A549 (cell line): ENCODE data around the gene BANP. TPM values are rescaled to one million over a fixed set of nuclear protein-coding genes. Genes with fewer than 3 reads are reported as not detected.
"Not testable (repeated sequence)": the region's sequence is repeated elsewhere in the genome, so short reads cannot be mapped to it uniquely, and the experiment has no call there.

Source experiments
- ATAC-seq, 2 experiments: fragments of 200-7000 bp in 1 of 2; fragments of >200 bp in 1 of 2; cut with Nextera tagmentation in 1 of 2; cut with Tn5 transposase in 1 of 2; 3 replicates each; pipeline versions ENCODE4 v1.8.0 to v1.9.1; 2018 to 2020; ENCODE audit warnings: mild to moderate bottlenecking in 1 of 2, moderate library complexity in 1 of 2
- CTCF ChIA-PET: fragments of 300-600 bp; sonication (Branson Sonifier 250); formaldehyde crosslinking; extraction: SDS; loops from one replicate; lab custom pipeline; 2021; ENCODE audit warnings: antibody characterized with exemption, inconsistent platforms; lab: Yijun Ruan, JAX
- POLR2A ChIA-PET: fragments of 350-600 bp; formaldehyde crosslinking; extraction: SDS; loops from one replicate; lab custom pipeline; 2021; ENCODE audit warnings: antibody characterized with exemption, inconsistent platforms; lab: Yijun Ruan, JAX
- DNase-seq, 2 experiments: peaks; one replicate each; pipeline versions ENCODE4 v3.0.0 to v3.0.0-alpha.2; 2011 to 2016; ENCODE audit warnings: low read depth in 1 of 2, low spot score in 1 of 2
- FAIRE-seq: peaks from 2 replicates; lab custom pipeline; 2011; peaks lifted over from hg19 to GRCh38; lab: Jason Lieb, UNC
- H3K27ac ChIP-seq, 2 experiments: fragments of >200 bp; sonication (Bioruptor Twin); formaldehyde crosslinking; 3 replicates each; pipeline ENCODE4 v1.5.1; 2016 to 2017
- H3K4me1 ChIP-seq: fragments of >200 bp; sonication (Bioruptor Twin); formaldehyde crosslinking; 3 replicates; pipeline ENCODE4 v1.6.1; 2016
- H3K4me2 ChIP-seq: fragments of >200 bp; sonication (Bioruptor Twin); formaldehyde crosslinking; 3 replicates; pipeline ENCODE4 v1.6.1; 2016
- H3K4me3 ChIP-seq: fragments of >200 bp; sonication (Bioruptor Twin); formaldehyde crosslinking; 3 replicates; pipeline ENCODE4 v1.5.1; 2016
- H3K9me3 ChIP-seq: fragments of >200 bp; sonication (Bioruptor Twin); formaldehyde crosslinking; 3 replicates; pipeline ENCODE4 v1.6.1; 2016
- EHMT2 ChIP-seq: fragments of 200-600 bp; sonication (generic); IDR thresholded peaks from 2 replicates; pipeline ENCODE4 v1.6.1; 2016; ENCODE audit warnings: antibody characterized with exemption, low read depth, mild to moderate bottlenecking, moderate library complexity
- EP300 ChIP-seq, 2 experiments: fragments of >200 bp; sonication (Bioruptor Twin); formaldehyde crosslinking; IDR thresholded peaks; 2 replicates in 1 of 2; 3 replicates in 1 of 2; pipeline ENCODE4 v1.6.1; 2016 to 2017
- FOSB ChIP-seq: fragments of 250-450 bp; sonication (Bioruptor Pico); IDR thresholded peaks from 2 replicates; pipeline ENCODE4 v1.5.0; 2020; ENCODE audit warnings: mild to moderate bottlenecking, moderate library complexity
- GATA3 ChIP-seq: IDR thresholded peaks from 2 replicates; pipeline ENCODE4 v1.6.1; 2012; ENCODE audit warnings: borderline replicate concordance
- HOXB5 ChIP-seq: fragments of 250-450 bp; sonication (Bioruptor Pico); IDR thresholded peaks from 2 replicates; pipeline ENCODE4 v1.5.0; 2020; ENCODE audit warnings: mild to moderate bottlenecking, moderate library complexity
- JUNB ChIP-seq: fragments of >200 bp; sonication (Bioruptor Twin); formaldehyde crosslinking; IDR thresholded peaks from 2 replicates; pipeline ENCODE4 v1.6.1; 2016
- KDM1A ChIP-seq: fragments of 200-600 bp; sonication (generic); IDR thresholded peaks from 2 replicates; pipeline ENCODE4 v1.6.1; 2016; ENCODE audit warnings: low read depth, mild to moderate bottlenecking
- MYC ChIP-seq: IDR thresholded peaks from 2 replicates; pipeline ENCODE4 v1.6.1; 2012; ENCODE audit warnings: mild to moderate bottlenecking, inconsistent platforms, low read length, improper control_type of control experiment, borderline replicate concordance
- NFE2L2 ChIP-seq: fragments of 150-350 bp; conservative IDR thresholded peaks from 2 replicates; pipeline ENCODE4 v1.6.1; 2014; ENCODE audit warnings: low read length
- NR3C1 ChIP-seq: fragments of >200 bp; sonication (Bioruptor Twin); formaldehyde crosslinking; IDR thresholded peaks from 3 replicates; pipeline ENCODE4 v1.6.1; 2017
- SMC3 ChIP-seq: fragments of >200 bp; sonication (Bioruptor Twin); formaldehyde crosslinking; IDR thresholded peaks from 3 replicates; pipeline ENCODE4 v1.6.1; 2018; ENCODE audit warnings: inconsistent platforms
- TP53 ChIP-seq: fragments of 250-450 bp; sonication (Bioruptor Pico); IDR thresholded peaks from 2 replicates; pipeline ENCODE4 v1.5.0; 2021; ENCODE audit warnings: mild to moderate bottlenecking, moderate library complexity
- ZC3H11A ChIP-seq: fragments of 450-650 bp; IDR thresholded peaks from 2 replicates; pipeline ENCODE4 v1.6.1; 2014; ENCODE audit warnings: antibody characterized with exemption, mild to moderate bottlenecking
- ZSCAN20 ChIP-seq: fragments of 250-450 bp; sonication (Bioruptor Pico); IDR thresholded peaks from 2 replicates; pipeline ENCODE4 v1.8.0; 2022; ENCODE audit warnings: mild to moderate bottlenecking, moderate library complexity
- WGBS: methylation state at CpG from one replicate; pipeline ENCODE4 v1.1.6; 2017; ENCODE audit errors: missing lambda C conversion rate; 5-methylcytosine and 5-hydroxymethylcytosine counted together
- polyA plus RNA-seq, 4 experiments: library from polyadenylated mRNA; depleted of rRNA in 3 of 4; stranded (reverse); fragments of >200 nt; fragmentation: RNase III in 1 of 4; extraction: RNeasy Plus Mini Kit Qiagen cat#74134 plus additional on column Dnase treatment in 1 of 4; gene quantifications; 2 replicates in 3 of 4; 3 replicates in 1 of 4; pipeline ENCODE4 v1.2.3, GENCODE V29; 2011 to 2017
- TF ChIP-seq, protein P1 (sequence below): IDR thresholded peaks from 2 replicates; pipeline ENCODE4 v1.6.1; 2012
- TF ChIP-seq, protein P2 (sequence below): fragments of 450-650 bp; IDR thresholded peaks from 2 replicates; pipeline ENCODE4 v1.6.1; 2014; ENCODE audit warnings: antibody characterized with exemption
- TF ChIP-seq, protein P3 (sequence below): fragments of 250-450 bp; sonication (Bioruptor Pico); IDR thresholded peaks from 2 replicates; pipeline ENCODE4 v1.5.0; 2021; ENCODE audit warnings: mild to moderate bottlenecking, moderate library complexity, borderline replicate concordance
- TF ChIP-seq, protein P4 (sequence below): fragments of 150-350 bp; IDR thresholded peaks from 2 replicates; pipeline ENCODE4 v1.6.1; 2014; ENCODE audit warnings: low read depth, mild to moderate bottlenecking, low read length

BANP gene
- polyA plus RNA-seq, 2 of the 4 experiments (the other 2 are of a cell fraction): 17.1 to 17.2 TPM

DNA sequence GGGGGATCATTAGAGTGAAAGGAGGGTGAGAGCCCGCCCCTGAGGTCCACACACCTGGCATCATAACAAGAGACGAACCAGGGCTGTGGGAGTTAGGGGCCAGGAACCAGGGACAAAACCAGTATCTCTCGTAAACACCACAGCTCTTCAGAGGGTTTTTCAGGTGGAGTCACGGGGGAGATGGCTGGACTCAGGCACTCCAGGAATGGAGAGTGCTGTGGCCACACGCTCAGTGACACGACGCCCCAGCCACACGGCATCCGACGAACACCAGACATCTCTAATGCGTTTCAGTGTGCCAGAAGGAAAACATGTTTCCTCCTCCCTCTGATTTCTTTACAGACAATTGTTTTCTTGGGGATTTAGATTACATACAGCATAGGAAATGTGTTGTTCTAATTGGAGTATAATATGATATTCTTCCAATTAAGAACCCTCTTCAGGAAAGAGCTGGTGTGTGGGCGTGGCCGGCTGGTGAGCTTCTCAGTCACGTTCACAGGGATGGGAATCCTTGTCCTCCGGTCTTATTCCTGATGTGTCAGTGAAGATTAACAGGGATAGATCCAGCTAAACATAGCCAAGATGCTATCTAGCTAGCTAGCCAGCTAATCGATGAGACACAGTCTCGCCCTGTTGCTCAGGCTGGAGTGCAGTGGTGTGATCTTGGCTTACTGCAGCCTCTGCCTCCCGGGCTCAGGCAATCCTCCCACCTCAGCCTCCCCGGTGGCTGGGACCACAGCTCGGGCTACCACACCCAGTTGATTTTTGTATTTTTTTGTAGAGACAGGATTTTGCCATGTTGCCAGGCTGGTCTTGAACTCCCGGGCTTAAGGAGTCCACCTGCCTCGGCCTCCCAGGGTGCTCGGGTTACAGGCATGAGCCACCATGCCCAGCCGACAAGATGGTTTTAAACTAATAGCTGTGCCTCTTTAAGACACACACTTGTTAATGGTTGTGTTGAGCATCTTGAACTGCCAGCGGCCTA, 98.6 kb downstream of the BANP start (continued):
- TF ChIP-seq, protein P1, sequence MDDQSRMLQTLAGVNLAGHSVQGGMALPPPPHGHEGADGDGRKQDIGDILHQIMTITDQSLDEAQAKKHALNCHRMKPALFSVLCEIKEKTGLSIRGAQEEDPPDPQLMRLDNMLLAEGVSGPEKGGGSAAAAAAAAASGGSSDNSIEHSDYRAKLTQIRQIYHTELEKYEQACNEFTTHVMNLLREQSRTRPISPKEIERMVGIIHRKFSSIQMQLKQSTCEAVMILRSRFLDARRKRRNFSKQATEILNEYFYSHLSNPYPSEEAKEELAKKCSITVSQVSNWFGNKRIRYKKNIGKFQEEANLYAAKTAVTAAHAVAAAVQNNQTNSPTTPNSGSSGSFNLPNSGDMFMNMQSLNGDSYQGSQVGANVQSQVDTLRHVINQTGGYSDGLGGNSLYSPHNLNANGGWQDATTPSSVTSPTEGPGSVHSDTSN: no peak
- no peak for TF ChIP-seq JUNB
- TF ChIP-seq, all 56 proteins: peak for 0

DNA sequence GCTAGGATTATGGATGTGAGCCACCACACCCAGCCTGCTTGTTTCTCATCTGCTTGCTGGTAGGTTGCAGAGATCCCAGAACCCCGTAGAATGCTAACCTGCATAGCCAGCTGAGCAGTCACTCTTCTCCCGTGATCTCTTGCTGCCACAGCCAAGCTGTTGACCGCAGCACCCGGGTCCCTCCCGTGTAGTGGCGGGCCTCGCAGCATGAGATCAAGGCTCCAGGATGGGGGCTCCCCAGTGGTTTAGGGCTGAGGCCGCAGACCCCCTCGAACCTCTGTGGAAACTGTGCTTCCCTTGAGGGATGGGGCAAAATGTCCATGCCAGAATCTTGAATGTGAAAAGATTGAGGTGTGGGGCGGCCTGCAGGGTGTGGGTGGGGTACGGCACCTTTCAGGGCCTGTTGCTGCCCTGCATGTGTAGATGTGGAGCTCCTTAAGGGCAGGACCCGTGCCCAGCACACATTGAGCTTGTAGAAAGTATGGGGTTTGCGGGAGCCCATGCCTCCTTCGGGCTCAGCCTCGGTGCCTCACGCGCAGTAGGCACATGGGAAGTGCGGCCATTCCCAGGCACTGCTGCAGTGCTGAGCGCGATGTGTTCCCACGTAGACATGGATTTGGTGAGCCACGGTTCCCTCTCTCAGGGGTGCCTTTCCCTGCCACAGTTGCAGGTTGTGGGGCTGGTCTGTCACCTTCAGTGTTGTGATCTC, 99.9 kb downstream of the BANP start:
- no peak overlapping the region for H3K4me3 ChIP-seq
- FAIRE-seq (no peak), DNase-seq (no peak), ATAC-seq (no peak)
- no peak overlapping the region for H3K27ac ChIP-seq
- POLR2A ChIA-PET: no interaction called here
- TF ChIP-seq, protein P2, sequence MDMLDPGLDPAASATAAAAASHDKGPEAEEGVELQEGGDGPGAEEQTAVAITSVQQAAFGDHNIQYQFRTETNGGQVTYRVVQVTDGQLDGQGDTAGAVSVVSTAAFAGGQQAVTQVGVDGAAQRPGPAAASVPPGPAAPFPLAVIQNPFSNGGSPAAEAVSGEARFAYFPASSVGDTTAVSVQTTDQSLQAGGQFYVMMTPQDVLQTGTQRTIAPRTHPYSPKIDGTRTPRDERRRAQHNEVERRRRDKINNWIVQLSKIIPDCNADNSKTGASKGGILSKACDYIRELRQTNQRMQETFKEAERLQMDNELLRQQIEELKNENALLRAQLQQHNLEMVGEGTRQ: no peak
- TF ChIP-seq FOSB (CRISPR knock-in tag) (no peak), TP53 (CRISPR knock-in tag) (no peak), ZC3H11A (no peak)
- TF ChIP-seq, all 56 proteins: peak for 0
- no peak overlapping the region for H3K4me2 ChIP-seq
- no peaks in the 10 kb centered on the region for H3K9me3 ChIP-seq
- no peaks in the 10 kb centered on the region for H3K4me1 ChIP-seq
- WGBS: 93% methylated on average over 22 of the region's 22 CpGs
- CTCF ChIA-PET: interaction anchor here (0.9 to 1.0 kb wide), 2 partner anchors 179 to 334 kb away, joined by 3 read pairs; no protein-coding TSS in a partner anchor

- DNase-seq (no peak), FAIRE-seq (no peak), ATAC-seq (no peak)
- no peaks in the 10 kb centered on the region for H3K4me1 ChIP-seq
- TF ChIP-seq, protein P3, sequence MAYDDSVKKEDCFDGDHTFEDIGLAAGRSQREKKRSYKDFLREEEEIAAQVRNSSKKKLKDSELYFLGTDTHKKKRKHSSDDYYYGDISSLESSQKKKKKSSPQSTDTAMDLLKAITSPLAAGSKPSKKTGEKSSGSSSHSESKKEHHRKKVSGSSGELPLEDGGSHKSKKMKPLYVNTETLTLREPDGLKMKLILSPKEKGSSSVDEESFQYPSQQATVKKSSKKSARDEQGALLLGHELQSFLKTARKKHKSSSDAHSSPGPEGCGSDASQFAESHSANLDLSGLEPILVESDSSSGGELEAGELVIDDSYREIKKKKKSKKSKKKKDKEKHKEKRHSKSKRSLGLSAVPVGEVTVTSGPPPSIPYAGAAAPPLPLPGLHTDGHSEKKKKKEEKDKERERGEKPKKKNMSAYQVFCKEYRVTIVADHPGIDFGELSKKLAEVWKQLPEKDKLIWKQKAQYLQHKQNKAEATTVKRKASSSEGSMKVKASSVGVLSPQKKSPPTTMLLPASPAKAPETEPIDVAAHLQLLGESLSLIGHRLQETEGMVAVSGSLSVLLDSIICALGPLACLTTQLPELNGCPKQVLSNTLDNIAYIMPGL (CRISPR knock-in tag): no peak
- no peak for TF ChIP-seq HOXB5
- TF ChIP-seq KDM1A: no peak
- no peak for TF ChIP-seq NR3C1
- TF ChIP-seq SMC3: no peak
- no peak for TF ChIP-seq EP300 (IDR thresholded peaks at IDR 0.05)
- no peak for TF ChIP-seq MYC
- no peak for TF ChIP-seq ZSCAN20 (CRISPR knock-in tag)
- no peak for TF ChIP-seq EHMT2
- TF ChIP-seq GATA3: no peak
- TF ChIP-seq, protein P4, sequence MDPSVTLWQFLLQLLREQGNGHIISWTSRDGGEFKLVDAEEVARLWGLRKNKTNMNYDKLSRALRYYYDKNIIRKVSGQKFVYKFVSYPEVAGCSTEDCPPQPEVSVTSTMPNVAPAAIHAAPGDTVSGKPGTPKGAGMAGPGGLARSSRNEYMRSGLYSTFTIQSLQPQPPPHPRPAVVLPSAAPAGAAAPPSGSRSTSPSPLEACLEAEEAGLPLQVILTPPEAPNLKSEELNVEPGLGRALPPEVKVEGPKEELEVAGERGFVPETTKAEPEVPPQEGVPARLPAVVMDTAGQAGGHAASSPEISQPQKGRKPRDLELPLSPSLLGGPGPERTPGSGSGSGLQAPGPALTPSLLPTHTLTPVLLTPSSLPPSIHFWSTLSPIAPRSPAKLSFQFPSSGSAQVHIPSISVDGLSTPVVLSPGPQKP: no peak
- TF ChIP-seq NFE2L2: no peak
- ChIA-PET POLR2A (no interaction called here), CTCF (interaction anchor here (1.0 kb wide), 1 partner anchor 386 kb away, joined by 3 read pairs; no protein-coding TSS in a partner anchor)
- H3K4me3 ChIP-seq: no peak overlapping the region
- H3K9me3 ChIP-seq: no peaks in the 10 kb centered on the region
- no peak overlapping the region for H3K27ac ChIP-seq
- WGBS: 77% methylated on average over 2 of the region's 2 CpGs
- H3K4me2 ChIP-seq: no peak overlapping the region
These were observed 101.4 kb downstream of the BANP start for GRCh38 chr16:88052661-88053060.

GRCh38 chr16:88053479-88053878, 102.2 kb downstream of the BANP start:
- H3K4me3 ChIP-seq, CTCF ChIA-PET, H3K4me1 ChIP-seq, H3K27ac ChIP-seq, FAIRE-seq, H3K4me2 ChIP-seq, H3K9me3 ChIP-seq, DNase-seq, ATAC-seq, POLR2A ChIA-PET: not testable (repeated sequence)
- WGBS: 29% methylated on average over 1 of the region's 1 CpG
